K562 (cell line): Measurements from ENCODE around the gene PYCR2. TPM values are rescaled to one million over a fixed set of nuclear protein-coding genes. Genes with fewer than 3 reads are reported as not detected.

Experiments
- ATF2 ChIP-seq: sonication (generic); formaldehyde crosslinking; IDR thresholded peaks from 2 replicates; pipeline ENCODE4 v1.8.1; 2022; ENCODE audit warnings: missing genetic modification reagents
- BRD9 ChIP-seq: fragments of 450-650 bp; IDR thresholded peaks from 2 replicates; pipeline ENCODE4 v1.6.1; 2018; ENCODE audit warnings: low read depth; ENCODE audit not compliant: partially characterized antibody
- CAMTA2 ChIP-seq: fragments of 250-450 bp; sonication (Bioruptor Pico); conservative IDR thresholded peaks from 2 replicates; pipeline ENCODE4 v1.5.1; 2022
- CHD1 ChIP-seq: fragments of 200-600 bp; sonication (generic); IDR thresholded peaks from one replicate; pipeline ENCODE4 v1.6.1; 2012; ENCODE audit warnings: mild to moderate bottlenecking, moderate library complexity, low read length, inconsistent platforms
- DDX20 ChIP-seq: fragments of 450-650 bp; IDR thresholded peaks from 2 replicates; pipeline ENCODE4 v1.6.1; 2016; ENCODE audit warnings: missing genetic modification characterization, low read depth, mild to moderate bottlenecking, missing compliant biosample characterization, moderate library complexity
- GTF2A2 ChIP-seq: IDR thresholded peaks from 2 replicates; pipeline ENCODE4 v1.6.1; 2016; ENCODE audit warnings: mild to moderate bottlenecking, missing genetic modification characterization, missing compliant biosample characterization
- HDAC1 ChIP-seq, 2 experiments: fragments of 450-650 bp; IDR thresholded peaks; 2 replicates each; pipeline ENCODE4 v1.6.1; 2016 to 2017; ENCODE audit warnings: inconsistent platforms in 1 of 2, mild to moderate bottlenecking in 1 of 2, moderate library complexity in 1 of 2
- HNRNPL ChIP-seq: fragments of 200-400 bp; formaldehyde crosslinking; IDR thresholded peaks from 2 replicates; pipeline ENCODE4 v1.6.1; 2017; ENCODE audit warnings: low read depth, mild to moderate bottlenecking, low read length
- MAX ChIP-seq: sonication (generic); formaldehyde crosslinking; IDR thresholded peaks from 2 replicates; pipeline ENCODE4 v1.9.0; 2022; ENCODE audit warnings: mild to moderate bottlenecking, missing genetic modification reagents
- MTA1 ChIP-seq: fragments of 450-650 bp; IDR thresholded peaks from 2 replicates; pipeline ENCODE4 v1.6.1; 2017; ENCODE audit warnings: borderline replicate concordance
- MXD1 ChIP-seq: fragments of 250-450 bp; sonication (Bioruptor Pico); IDR thresholded peaks from 2 replicates; pipeline ENCODE4 v1.8.0; 2021; ENCODE audit warnings: borderline replicate concordance, mild to moderate bottlenecking, moderate library complexity; ENCODE audit not compliant: poor library complexity, severe bottlenecking
- POLR2B ChIP-seq: fragments of 450-650 bp; IDR thresholded peaks from 2 replicates; pipeline ENCODE4 v1.6.1; 2018; ENCODE audit warnings: low read depth; ENCODE audit not compliant: partially characterized antibody
- PRMT5 ChIP-seq: sonication (generic); formaldehyde crosslinking; IDR thresholded peaks from 2 replicates; pipeline ENCODE4 v1.5.0; 2020; ENCODE audit warnings: missing genetic modification reagents
- PTTG1 ChIP-seq: fragments of 450-650 bp; IDR thresholded peaks from 2 replicates; pipeline ENCODE4 v1.6.1; 2016; ENCODE audit warnings: low read depth, mild to moderate bottlenecking, missing genetic modification characterization, missing compliant biosample characterization
- PYGO2 ChIP-seq: fragments of 450-650 bp; IDR thresholded peaks from 2 replicates; pipeline ENCODE4 v1.6.1; 2016; ENCODE audit warnings: mild to moderate bottlenecking, missing genetic modification characterization, moderate library complexity, missing compliant biosample characterization
- SMC3 ChIP-seq: conservative IDR thresholded peaks from 2 replicates; pipeline ENCODE4 v1.6.1; 2011; ENCODE audit warnings: low read depth, low read length, improper control_type of control experiment; ENCODE audit not compliant: insufficient read depth
- TBL1XR1 ChIP-seq, 2 experiments: IDR thresholded peaks; 2 replicates each; pipeline ENCODE4 v1.6.1; 2012; ENCODE audit warnings: improper control_type of control experiment in 2 of 2, low read length in 2 of 2, mild to moderate bottlenecking in 1 of 2
- THAP7 ChIP-seq: fragments of 250-450 bp; sonication (Bioruptor Pico); IDR thresholded peaks from 2 replicates; pipeline ENCODE4 v1.5.0; 2021
- WHSC1 ChIP-seq: IDR thresholded peaks from one replicate; pipeline ENCODE4 v1.6.1; 2012; ENCODE audit warnings: low read length, control low read depth, inconsistent platforms
- YY1 ChIP-seq, 3 experiments: IDR thresholded peaks; 2 replicates each; pipeline ENCODE4 v1.6.1; 2011; ENCODE audit warnings: low read length in 2 of 3, mild to moderate bottlenecking in 2 of 3, moderate library complexity in 2 of 3, borderline replicate concordance in 1 of 3, control low read depth in 1 of 3, low read depth in 1 of 3; ENCODE audit not compliant: insufficient read depth in 3 of 3, insufficient replicate concordance in 2 of 3, control insufficient read depth in 1 of 3, insufficient read length in 1 of 3; ENCODE audit errors: extremely low read depth in 1 of 3
- ZNF551 ChIP-seq: fragments of 250-450 bp; sonication (Bioruptor Pico); IDR thresholded peaks from 2 replicates; pipeline ENCODE4 v1.5.0; 2021; ENCODE audit warnings: mild to moderate bottlenecking, moderate library complexity
- ZNF639 ChIP-seq, 2 experiments: fragments of 200-800 bp in 1 of 2; sonication (Bioruptor generic) in 1 of 2; sonication (generic) in 1 of 2; formaldehyde crosslinking in 1 of 2; IDR thresholded peaks in 1 of 2; conservative IDR thresholded peaks in 1 of 2; 2 replicates each; pipeline versions ENCODE4 v1.5.0 to v1.6.1; 2016 to 2020; ENCODE audit warnings: missing compliant biosample characterization in 1 of 2, missing genetic modification characterization in 1 of 2, missing genetic modification reagents in 1 of 2
- polyA plus RNA-seq, 8 experiments: library from polyadenylated mRNA; depleted of rRNA in 4 of 8; stranded (reverse) in 5 of 8; unstranded in 3 of 8; fragments of >200 nt; fragmentation: Nextera tagmentation in 2 of 8; fragmentation: Illumina TruSeq in 1 of 8; extraction: Ambion mirVana in 2 of 8; extraction: Trizol in 1 of 8; gene quantifications; 2 replicates each; pipeline versions ENCODE4 v1.2.1 to v1.2.3, GENCODE V29; 2011 to 2014; ENCODE audit warnings: inconsistent platforms in 1 of 8, missing spikeins in 1 of 8
- total RNA-seq, 7 experiments: library from RNA; depleted of rRNA in 6 of 7; stranded (reverse); fragments of >200 nt in 6 of 7; fragmentation: Illumina TruSeq in 2 of 7; extraction: Trizol in 2 of 7; gene quantifications; 2 replicates each; pipeline versions ENCODE4 v1.2.1 to v1.2.3, GENCODE V29; 2011 to 2021; ENCODE audit warnings: low replicate concordance in 1 of 7

PYCR2 gene
- total and polyA plus RNA-seq, 9 of the 15 experiments (the other 6 are each of a cell fraction or from before 2014, with no cell fraction given): 5.5 to 219 (median 127) TPM

GRCh38 chr1:225923692-225924555, at the start of gene PYCR2 (continued):
- TF ChIP-seq MXD1 (CRISPR knock-in tag) (peak; percentile 77), CHD1 (no peak), PTTG1 (tag) (no peak), BRD9 (no peak), GTF2A2 (tag) (no peak), WHSC1 (no peak), ZNF639 (CRISPR knock-in tag; conservative IDR thresholded peaks at IDR 0.05 in 1 of 2, IDR thresholded peaks at IDR 0.05 in 1 of 2) (peak in 1 of 2 experiments; percentile 99; a peak in 2 of 4 replicates), ZNF551 (CRISPR knock-in tag) (no peak), TBL1XR1 (IDR thresholded peaks at IDR 0.05; ENCODE audit: low read length in 2 of 2) (no peak; a peak in 1 of 4 replicates), POLR2B (peak; percentile 95), THAP7 (CRISPR knock-in tag) (peak; percentile 75; the same call in 1 of the 2 replicates), DDX20 (tag) (no peak), HDAC1 (IDR thresholded peaks at IDR 0.05) (peak in 1 of 2 experiments; percentile 96; a peak in 2 of 4 replicates), MTA1 (no peak), MAX (CRISPR knock-in tag) (peak; percentile 96), PYGO2 (tag) (no peak), SMC3 (no peak; the same call in 1 of the 2 replicates), PRMT5 (0 out of 2 replicates have a peak, but pooled peaks have one; percentile 71), CAMTA2 (no peak), HNRNPL (peak; percentile 75; the same call in 1 of the 2 replicates), ATF2 (no peak), YY1 (IDR thresholded peaks at IDR 0.05; ENCODE audit: borderline replicate concordance in 1 of 3, control insufficient read depth in 1 of 3, extremely low read depth in 1 of 3, insufficient read depth in 3 of 3, insufficient read length in 1 of 3, insufficient replicate concordance in 2 of 3, low read depth in 1 of 3, low read length in 2 of 3) (peak; percentile 41 to 92 (median 84))
